ENCODE measurements around the gene CMTM4.

Gene CMTM4

DNA sequence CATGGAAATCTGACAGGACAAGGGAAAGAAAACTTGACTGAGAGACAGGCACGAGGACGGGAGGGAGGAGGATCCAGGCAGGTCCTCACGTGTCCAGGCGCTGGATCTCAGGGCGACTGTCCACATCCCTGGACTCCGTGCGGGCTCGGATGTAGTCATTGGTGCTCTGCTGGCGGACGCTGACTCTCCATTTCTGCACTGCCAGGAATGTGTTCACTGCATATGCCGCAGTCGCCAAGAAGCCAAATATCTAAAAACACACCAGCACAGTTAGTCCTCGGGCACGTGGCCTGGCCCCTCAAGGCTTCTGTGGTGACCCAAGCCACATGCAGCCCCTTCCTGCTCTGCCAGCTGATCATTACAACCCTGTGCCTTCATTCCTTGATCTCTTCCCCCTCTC, 74.6 kb downstream of the CMTM4 start:
- no peaks in the 10 kb centered on the region for H4K20me1 ChIP-seq (ENCODE audit: insufficient read depth, low read length, poor library complexity, severe bottlenecking)
- no peaks in the 10 kb centered on the region for H3K27me3 ChIP-seq (ENCODE audit: insufficient read depth, low read length, poor library complexity, severe bottlenecking)
- no peaks in the 10 kb centered on the region for H3F3A ChIP-seq (ENCODE audit: low read depth)
- no peak overlapping the region for H3K9ac ChIP-seq (ENCODE audit: low read depth, low read length, poor library complexity, severe bottlenecking)
- no peaks in the 10 kb centered on the region for H3K36me3 ChIP-seq (ENCODE audit: insufficient read depth, low read length)
- no peak overlapping the region for H3K4me3 ChIP-seq (ENCODE audit: low read length, poor library complexity, severe bottlenecking)
- H3K9me2 ChIP-seq (replicated peaks; ENCODE audit: low read depth, low read length), result no peaks in the 10 kb centered on the region
- H3K9me3 ChIP-seq (ENCODE audit: insufficient read depth, low read depth, low read length), result no peaks in the 10 kb centered on the region
- peaks cover 2% of the 10 kb centered on the region for H3K4me1 ChIP-seq (ENCODE audit: insufficient read depth, low read length, poor library complexity, severe bottlenecking)
- TF ChIP-seq, protein P1, sequence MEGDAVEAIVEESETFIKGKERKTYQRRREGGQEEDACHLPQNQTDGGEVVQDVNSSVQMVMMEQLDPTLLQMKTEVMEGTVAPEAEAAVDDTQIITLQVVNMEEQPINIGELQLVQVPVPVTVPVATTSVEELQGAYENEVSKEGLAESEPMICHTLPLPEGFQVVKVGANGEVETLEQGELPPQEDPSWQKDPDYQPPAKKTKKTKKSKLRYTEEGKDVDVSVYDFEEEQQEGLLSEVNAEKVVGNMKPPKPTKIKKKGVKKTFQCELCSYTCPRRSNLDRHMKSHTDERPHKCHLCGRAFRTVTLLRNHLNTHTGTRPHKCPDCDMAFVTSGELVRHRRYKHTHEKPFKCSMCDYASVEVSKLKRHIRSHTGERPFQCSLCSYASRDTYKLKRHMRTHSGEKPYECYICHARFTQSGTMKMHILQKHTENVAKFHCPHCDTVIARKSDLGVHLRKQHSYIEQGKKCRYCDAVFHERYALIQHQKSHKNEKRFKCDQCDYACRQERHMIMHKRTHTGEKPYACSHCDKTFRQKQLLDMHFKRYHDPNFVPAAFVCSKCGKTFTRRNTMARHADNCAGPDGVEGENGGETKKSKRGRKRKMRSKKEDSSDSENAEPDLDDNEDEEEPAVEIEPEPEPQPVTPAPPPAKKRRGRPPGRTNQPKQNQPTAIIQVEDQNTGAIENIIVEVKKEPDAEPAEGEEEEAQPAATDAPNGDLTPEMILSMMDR (conservative IDR thresholded peaks at IDR 0.05; ENCODE audit: low read length), result no peak
- TF ChIP-seq EZH2phosphoT487 (IDR thresholded peaks at IDR 0.05; ENCODE audit: borderline replicate concordance), result no peak
- no peak overlapping the region for H2AFZ ChIP-seq (ENCODE audit: low read length)
- H3K79me2 ChIP-seq (ENCODE audit: insufficient read depth, low read length), result no peaks in the 10 kb centered on the region
- H3K4me2 ChIP-seq (ENCODE audit: low read depth, low read length, poor library complexity, severe bottlenecking), result no peak overlapping the region

DNA sequence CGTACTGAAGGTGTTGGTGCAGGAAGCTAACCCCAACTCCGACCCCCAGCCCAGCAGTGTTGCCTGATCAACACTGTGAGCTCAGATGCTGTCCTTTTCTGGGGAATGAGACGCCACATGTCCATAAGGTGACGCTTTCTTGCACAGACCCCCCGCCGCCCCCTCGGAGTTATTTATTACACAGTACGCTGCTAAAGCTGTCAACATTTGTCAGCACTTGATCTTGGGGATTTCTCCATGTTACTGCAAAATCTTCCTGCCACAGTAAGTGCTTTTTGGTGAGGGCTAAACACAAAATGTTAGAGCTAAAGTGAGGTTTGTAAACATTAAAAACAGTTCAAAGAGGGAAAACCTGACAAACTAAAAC, 76.1 kb downstream of the CMTM4 start:
- Histone ChIP-seq H3K27me3 (ENCODE audit: insufficient read depth, low read length, poor library complexity, severe bottlenecking) (no peaks in the 10 kb centered on the region), H2AFZ (ENCODE audit: low read length) (no peak overlapping the region), H3K9me2 (replicated peaks; ENCODE audit: low read depth, low read length) (no peaks in the 10 kb centered on the region), H3K79me2 (ENCODE audit: insufficient read depth, low read length) (no peaks in the 10 kb centered on the region), H3F3A (ENCODE audit: low read depth) (no peaks in the 10 kb centered on the region), H3K36me3 (ENCODE audit: insufficient read depth, low read length) (no peaks in the 10 kb centered on the region), H3K4me1 (ENCODE audit: insufficient read depth, low read length, poor library complexity, severe bottlenecking) (peaks cover 2% of the 10 kb centered on the region), H3K9ac (ENCODE audit: low read depth, low read length, poor library complexity, severe bottlenecking) (no peak overlapping the region), H4K20me1 (ENCODE audit: insufficient read depth, low read length, poor library complexity, severe bottlenecking) (no peaks in the 10 kb centered on the region), H3K4me2 (ENCODE audit: low read depth, low read length, poor library complexity, severe bottlenecking) (no peak overlapping the region), H3K4me3 (ENCODE audit: low read length, poor library complexity, severe bottlenecking) (no peak overlapping the region), H3K9me3 (ENCODE audit: insufficient read depth, low read depth, low read length) (no peaks in the 10 kb centered on the region)
- no peak for TF ChIP-seq EZH2phosphoT487 (IDR thresholded peaks at IDR 0.05; ENCODE audit: borderline replicate concordance)
- TF ChIP-seq, protein P1 (conservative IDR thresholded peaks at IDR 0.05; ENCODE audit: low read length), result no peak

DNA sequence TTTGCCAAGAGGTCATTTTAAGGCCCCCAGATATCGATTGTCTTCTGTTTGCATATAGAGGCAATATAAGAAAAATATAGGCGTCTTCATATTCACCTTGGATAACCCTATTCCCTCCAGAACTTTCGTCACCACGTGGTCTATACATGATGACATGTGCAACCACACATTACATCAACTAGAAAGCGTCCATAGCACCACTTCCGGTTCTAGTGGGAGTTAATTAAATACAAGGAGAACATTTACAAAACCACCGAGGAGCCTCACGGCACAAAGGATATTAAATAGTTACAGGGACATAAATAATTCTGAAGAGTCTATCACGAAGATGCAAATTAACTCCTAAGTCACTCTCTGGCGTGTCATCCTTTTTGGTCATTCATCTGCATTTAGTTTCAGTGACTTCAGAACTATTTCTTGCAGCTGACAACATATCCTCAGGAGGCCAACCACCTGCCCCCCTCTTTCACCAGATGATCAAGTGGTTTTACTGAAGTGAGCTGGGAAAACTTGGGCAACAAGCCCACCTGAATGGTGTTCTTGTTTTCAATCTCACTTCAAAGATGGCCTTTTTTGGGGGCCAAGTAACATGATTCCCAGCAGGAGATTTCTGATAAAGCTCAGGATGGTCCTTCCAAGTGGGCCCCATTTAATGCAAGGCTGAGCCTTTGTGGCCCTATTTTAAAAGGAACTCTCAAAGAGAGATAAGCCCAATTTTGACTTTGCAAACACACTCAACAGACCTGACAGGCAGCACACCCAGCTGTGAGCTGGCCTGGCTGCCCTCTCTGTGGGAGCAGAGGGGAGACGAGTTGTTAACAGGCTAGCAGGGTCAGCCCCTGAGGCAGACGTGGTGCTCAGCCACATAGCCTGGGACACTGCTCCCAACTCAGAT, 76.8 kb downstream of the CMTM4 start:
- no peaks in the 10 kb centered on the region for H3K9me2 ChIP-seq (replicated peaks; ENCODE audit: low read depth, low read length)
- H3K9me3 ChIP-seq (ENCODE audit: insufficient read depth, low read depth, low read length), result no peaks in the 10 kb centered on the region
- H3K27me3 ChIP-seq (ENCODE audit: insufficient read depth, low read length, poor library complexity, severe bottlenecking), result no peaks in the 10 kb centered on the region
- H3K4me1 ChIP-seq (ENCODE audit: insufficient read depth, low read length, poor library complexity, severe bottlenecking), result peaks cover 2% of the 10 kb centered on the region
- no peak overlapping the region for H3K4me2 ChIP-seq (ENCODE audit: low read depth, low read length, poor library complexity, severe bottlenecking)
- no peak overlapping the region for H2AFZ ChIP-seq (ENCODE audit: low read length)
- no peaks in the 10 kb centered on the region for H3K79me2 ChIP-seq (ENCODE audit: insufficient read depth, low read length)
- no peaks in the 10 kb centered on the region for H3F3A ChIP-seq (ENCODE audit: low read depth)
- TF ChIP-seq, protein P1 (conservative IDR thresholded peaks at IDR 0.05; ENCODE audit: low read length), result no peak
- no peak for TF ChIP-seq EZH2phosphoT487 (IDR thresholded peaks at IDR 0.05; ENCODE audit: borderline replicate concordance)
- H3K9ac ChIP-seq (ENCODE audit: low read depth, low read length, poor library complexity, severe bottlenecking), result no peak overlapping the region
- no peaks in the 10 kb centered on the region for H4K20me1 ChIP-seq (ENCODE audit: insufficient read depth, low read length, poor library complexity, severe bottlenecking)
- H3K36me3 ChIP-seq (ENCODE audit: insufficient read depth, low read length), result no peaks in the 10 kb centered on the region; the same call in 1 of the 2 replicates
- H3K4me3 ChIP-seq (ENCODE audit: low read length, poor library complexity, severe bottlenecking), result no peak overlapping the region
